ENCODE results near the gene ITGA8.

ITGA8 gene

GRCh38 chr10:15735763-15736162 is 16.0 kb upstream of the ITGA8 start:
- DNase-seq (ENCODE audit: low read depth, low spot score): no peak

- no peak for DNase-seq (ENCODE audit: low read depth, low spot score)
These were observed 10.6 kb upstream of the ITGA8 start for GRCh38 chr10:15730341-15730740.

DNA sequence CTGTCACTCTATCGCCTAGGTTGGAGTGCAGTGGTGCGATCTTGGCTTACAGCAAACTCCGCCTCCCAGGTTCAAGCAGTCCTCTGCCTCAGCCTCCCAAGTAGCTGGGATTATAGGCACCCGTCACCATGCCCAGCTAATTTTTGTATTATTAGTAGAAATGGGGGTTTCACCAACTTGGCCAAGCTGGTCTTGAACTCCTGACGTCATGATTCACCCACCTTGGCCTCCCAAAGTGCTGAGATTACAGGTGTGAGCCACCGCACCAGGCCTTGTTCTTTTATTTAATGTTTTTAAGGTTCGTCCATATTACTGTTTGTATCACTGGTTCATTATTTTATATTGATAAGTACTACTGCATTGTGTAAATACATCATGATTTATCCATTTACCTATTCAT is 10.2 kb upstream of the ITGA8 start:
- no peak for DNase-seq (ENCODE audit: low read depth, low spot score)

DNA sequence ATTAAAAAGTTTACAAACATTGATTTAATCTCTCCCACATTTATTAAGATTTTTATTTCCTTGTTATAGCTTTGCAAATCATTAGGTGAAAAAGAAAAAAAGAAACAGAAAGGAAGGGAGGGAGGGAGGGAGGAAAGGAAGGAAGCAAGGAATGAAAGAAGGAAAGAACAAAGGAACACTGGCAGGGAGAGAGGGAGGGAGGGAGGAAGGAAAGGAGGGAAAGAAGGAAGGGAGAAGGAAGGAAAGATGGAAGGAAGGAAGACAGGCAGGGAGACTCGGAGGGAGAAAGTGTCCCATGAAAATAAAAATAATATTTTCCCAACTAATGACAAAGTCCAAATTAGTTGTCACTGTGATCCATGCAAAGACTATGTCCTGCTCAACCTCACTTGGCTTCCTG is 6.3 kb upstream of the ITGA8 start:
- DNase-seq (ENCODE audit: low read depth, low spot score): no peak

GRCh38 chr10:15725603-15726002 is 5.9 kb upstream of the ITGA8 start:
- DNase-seq (ENCODE audit: low read depth, low spot score): no peak

DNA sequence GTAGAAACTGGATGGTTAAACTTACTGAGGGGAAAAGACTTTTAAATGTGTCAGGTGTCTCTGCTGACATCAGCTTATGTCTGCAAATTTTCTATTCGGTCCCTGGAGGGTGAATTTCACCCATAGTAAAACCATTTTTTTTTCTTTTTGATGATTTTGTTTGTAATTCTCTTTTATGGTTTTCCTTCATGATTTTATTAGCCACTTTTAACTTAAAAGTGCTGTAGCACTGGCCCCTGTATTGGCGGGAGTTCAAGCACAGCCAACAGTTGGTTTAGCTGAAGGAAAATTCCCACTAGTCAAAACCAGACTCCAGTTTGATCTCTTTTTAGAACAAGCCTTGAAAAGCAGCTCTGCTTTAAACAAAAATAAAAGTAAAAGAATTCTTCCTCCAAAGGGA is 5.0 kb upstream of the ITGA8 start:
- no peak for DNase-seq (ENCODE audit: low read depth, low spot score)

DNA sequence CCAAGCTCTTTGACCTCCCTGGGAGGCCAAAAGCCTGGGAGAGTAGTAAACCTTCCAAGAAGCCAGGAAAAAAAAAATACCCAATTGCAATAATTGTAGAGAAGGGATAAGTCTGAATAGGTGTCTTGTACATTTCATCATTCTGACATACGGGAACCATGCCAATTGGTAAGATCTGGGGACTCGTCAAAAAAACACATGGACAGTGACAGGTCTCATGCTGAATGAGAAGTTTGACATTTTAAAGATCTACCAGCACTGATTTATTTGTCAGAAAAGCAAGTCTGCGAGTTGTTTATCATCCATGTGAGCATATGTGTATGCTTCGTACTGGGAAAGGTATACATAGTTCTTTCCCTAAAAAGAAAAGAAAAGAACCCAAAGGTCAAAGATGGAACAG is 4.1 kb upstream of the ITGA8 start:
- no peak for DNase-seq (ENCODE audit: low read depth, low spot score)

- no peak for DNase-seq (ENCODE audit: low read depth, low spot score)
These were observed 1.0 kb upstream of the ITGA8 start for GRCh38 chr10:15720635-15721287.

- peak; percentile 23 for DNase-seq (ENCODE audit: low read depth, low spot score)
These were observed 448 bp downstream of the ITGA8 start for GRCh38 chr10:15719049-15719898.

- DNase-seq (ENCODE audit: low read depth, low spot score): no peak
These were observed 1.1 kb downstream of the ITGA8 start for GRCh38 chr10:15718694-15719048.

GRCh38 chr10:15715619-15716227 is 4.0 kb downstream of the ITGA8 start:
- DNase-seq (ENCODE audit: low read depth, low spot score): no peak

GRCh38 chr10:15714847-15715246 is 4.9 kb downstream of the ITGA8 start:
- DNase-seq (ENCODE audit: low read depth, low spot score): no peak

DNA sequence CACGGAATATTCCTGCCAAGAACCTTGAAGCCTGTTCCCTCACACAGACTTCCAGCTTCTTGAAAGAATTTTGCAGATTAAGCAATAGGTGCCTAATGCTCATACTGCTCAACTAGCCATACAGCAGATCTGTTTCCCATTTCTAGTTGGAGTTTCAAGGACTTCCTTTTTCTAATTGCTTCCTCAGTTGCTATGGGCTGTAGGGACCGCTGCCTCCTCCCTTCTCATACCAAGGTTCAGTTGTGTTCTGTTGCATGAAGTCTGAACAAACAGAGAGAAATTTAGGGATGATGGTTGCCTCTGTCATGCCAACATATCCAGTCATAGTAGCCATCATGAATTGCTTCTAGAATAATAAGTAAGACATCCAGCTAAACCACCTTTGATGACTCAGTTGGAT is 6.8 kb downstream of the ITGA8 start:
- no peak for DNase-seq (ENCODE audit: low read depth, low spot score)

GRCh38 chr10:15710455-15710854 is 9.3 kb downstream of the ITGA8 start:
- DNase-seq (ENCODE audit: low read depth, low spot score): no peak

DNA sequence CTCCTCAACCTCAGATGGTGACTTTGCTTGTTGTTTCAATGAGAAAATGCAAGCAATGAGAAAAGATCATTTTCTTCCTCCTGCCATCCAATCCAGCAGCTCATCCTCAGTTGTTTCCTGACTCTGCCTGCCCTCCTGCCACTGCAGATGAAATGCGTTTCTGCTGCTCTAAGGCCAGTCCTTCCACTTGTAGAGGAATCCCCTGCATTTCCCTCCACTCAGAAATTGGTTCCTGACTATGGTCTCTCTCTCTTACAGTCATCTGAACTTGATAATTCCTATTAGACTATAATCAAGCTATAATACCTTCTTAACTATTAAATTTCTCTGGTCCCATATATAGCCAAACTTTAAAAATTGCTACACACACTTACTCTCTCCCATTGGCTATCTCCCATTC is 14.4 kb downstream of the ITGA8 start:
- DNase-seq (ENCODE audit: low read depth, low spot score): no peak

DNA sequence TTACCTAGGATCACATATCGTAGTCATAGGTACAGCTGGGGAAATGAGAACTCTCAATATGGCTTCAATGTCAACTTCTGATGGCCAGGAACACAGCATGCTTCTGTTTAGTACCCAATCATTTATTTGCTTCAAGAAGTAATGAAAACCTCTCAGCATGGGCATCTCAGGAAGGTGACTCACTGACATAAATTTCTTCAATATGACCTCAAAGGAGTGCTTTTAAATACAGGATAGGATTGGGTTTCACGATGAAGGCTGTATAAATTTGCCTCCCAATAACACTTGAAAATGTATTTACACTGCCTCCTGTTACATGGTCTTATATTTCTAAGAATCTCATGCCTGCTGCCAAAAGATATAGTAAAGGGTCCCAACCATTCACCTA is 15.1 kb downstream of the ITGA8 start:
- no peak for DNase-seq (ENCODE audit: low read depth, low spot score)

DNA sequence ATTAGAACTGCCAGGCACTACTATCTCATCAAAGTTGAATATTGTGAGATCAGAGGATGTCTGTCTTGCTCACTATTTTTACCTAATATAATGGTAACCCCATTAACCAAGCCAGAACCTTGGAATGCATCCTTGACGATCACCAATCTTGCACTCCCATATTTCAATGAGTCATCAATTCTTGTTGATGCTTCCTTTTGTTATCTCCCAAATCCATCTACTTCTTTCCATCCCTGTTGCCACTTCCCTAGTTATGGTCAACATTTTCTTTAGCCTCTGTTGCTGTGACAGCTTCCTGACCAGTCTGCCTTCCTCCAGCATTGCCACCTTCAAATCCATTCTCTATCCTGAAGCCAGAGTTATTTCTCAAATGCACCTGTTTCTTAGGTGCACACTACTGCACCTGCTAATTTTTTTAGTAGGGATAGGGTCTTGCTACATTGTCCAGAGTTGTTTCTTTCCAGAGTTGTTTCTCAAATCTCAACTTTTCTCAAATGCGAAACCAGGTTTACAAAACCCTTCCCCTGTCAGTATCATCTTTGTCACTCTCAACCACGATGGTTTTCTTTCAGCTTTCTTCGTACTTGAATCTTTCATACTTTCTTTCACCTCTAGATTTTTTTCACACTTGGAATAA is 15.7 kb downstream of the ITGA8 start:
- DNase-seq (ENCODE audit: low read depth, low spot score): no peak

DNA sequence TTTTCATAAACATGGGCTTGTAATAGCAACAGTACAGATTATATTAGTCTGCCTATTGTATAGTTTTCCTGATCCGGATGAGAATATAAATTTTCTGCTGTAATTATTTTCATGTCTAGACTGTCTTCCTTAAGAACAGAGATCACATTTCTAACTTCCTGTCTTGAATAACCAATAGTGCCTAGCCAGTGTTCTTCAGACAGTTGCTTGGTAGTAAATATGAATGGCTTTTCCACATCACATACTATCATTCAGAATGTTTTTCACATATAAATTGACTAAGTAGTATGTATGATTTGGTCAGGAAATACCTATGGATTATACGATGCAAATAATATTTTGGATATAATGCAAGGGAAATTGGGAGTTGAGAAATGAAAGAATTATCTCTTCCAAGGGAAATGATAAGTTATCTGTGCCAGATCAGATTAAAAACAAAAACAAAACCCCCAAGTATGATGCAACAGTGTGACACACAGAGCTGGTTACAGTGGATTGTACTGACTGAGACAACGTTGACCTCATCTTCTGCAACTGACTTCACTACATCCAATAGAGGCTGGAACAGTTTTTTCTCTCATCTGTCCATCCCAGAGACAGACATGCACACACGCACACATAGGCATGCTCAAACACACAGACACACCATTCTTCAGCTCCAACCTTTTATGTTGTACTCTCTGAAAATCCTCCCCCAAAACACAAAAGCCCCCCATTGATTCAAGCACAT is 16.4 kb downstream of the ITGA8 start:
- DNase-seq (ENCODE audit: low read depth, low spot score): no peak

GRCh38 chr10:15700078-15700674 is 19.5 kb downstream of the ITGA8 start:
- DNase-seq (ENCODE audit: low read depth, low spot score): no peak

GRCh38 chr10:15695852-15696251 is 23.9 kb downstream of the ITGA8 start:
- no peak for DNase-seq (ENCODE audit: low read depth, low spot score)

DNA sequence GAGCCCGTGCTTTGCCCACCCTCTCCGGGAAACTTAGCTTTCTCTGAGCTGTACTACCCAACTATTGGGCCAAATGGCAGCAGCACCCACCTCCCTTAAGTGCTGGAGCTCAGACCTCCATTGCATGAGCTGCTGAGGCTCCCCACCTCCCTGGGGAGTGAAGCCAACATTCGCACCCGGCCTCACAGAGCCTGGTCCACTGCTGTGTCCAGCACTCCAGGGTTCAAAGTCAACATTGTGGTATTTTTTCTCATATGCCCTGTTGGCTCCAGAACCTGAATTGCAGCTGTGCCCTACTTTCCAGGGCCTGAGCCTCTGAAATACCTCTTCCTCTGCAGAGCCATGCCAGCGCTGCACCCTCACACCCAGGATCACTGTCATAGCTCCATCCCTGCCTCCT is 29.7 kb downstream of the ITGA8 start:
- no peak for DNase-seq (ENCODE audit: low read depth, low spot score)
